ENCODE data around the gene COPZ2.
"Not testable (repeated sequence)": the region's sequence is repeated elsewhere in the genome, so short reads cannot be mapped to it uniquely, and the experiment has no call there.

DNA sequence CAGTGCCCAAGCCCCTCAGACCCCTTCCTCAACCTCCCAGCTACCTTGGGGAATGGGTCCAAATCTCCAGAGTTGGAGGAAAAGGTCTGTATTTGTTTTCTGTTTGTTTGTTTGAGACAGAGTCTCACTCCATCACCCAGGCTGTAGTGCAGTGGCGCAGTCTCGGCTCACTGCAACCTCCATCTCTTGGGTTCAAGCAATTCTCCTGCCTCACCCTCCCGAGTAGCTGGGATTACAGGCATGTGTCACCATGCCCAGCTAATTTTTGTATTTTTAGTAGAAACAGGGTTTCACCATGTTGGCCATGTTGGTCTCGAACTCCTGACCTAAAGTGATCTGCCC lies 19.8 kb downstream of the COPZ2 start:
- not testable (repeated sequence) for TF ChIP-seq POLR2A (IDR thresholded peaks at IDR 0.05; ENCODE audit: low read length); GATA1 (IDR thresholded peaks at IDR 0.05; ENCODE audit: low read depth, low read length)

All from erythroblast (primary cell).